Astrocyte of the cerebellum (primary cell): Measurements from ENCODE around the gene PTTG2.

Source experiments
- DNase-seq: peaks from one replicate; pipeline ENCODE4 v3.0.0-alpha.2; 2011; ENCODE audit warnings: low read depth
- H3K4me3 ChIP-seq: 2 replicates; pipeline ENCODE4 v1.5.1; 2011; ENCODE audit warnings: mild to moderate bottlenecking, low read depth, low read length, moderate library complexity
- CTCF ChIP-seq: IDR thresholded peaks from 2 replicates; pipeline ENCODE4 v1.5.1; 2012; ENCODE audit warnings: low read length, low read depth, moderate library complexity, mild to moderate bottlenecking; ENCODE audit errors: missing control alignments
- in situ Hi-C: cut with HindIII; loops from 2 replicates; pipeline ENCODE4 v1.10.0; 2017; ENCODE audit warnings: low sequenced_read_pairs

Gene PTTG2

GRCh38 chr4:37991623-37992410 is 31.6 kb downstream of the PTTG2 start:
- in situ Hi-C loops: no loop called here
- no peak overlapping the region for H3K4me3 ChIP-seq
- no peak for TF ChIP-seq CTCF
- DNase-seq: no peak

GRCh38 chr4:37993806-37994205 is 33.6 kb downstream of the PTTG2 start:
- TF ChIP-seq CTCF: no peak
- in situ Hi-C loops: no loop called here
- no peak overlapping the region for H3K4me3 ChIP-seq
- no peak for DNase-seq

GRCh38 chr4:37994569-37994968 is 34.4 kb downstream of the PTTG2 start:
- DNase-seq: no peak

GRCh38 chr4:37995299-37995821 is 35.2 kb downstream of the PTTG2 start:
- H3K4me3 ChIP-seq: no peak overlapping the region
- no peak for TF ChIP-seq CTCF
- DNase-seq: no peak
- in situ Hi-C loops: no loop called here

More at GRCh38 chr4:37994569-37994968, 34.4 kb downstream of the PTTG2 start:
- no peak for TF ChIP-seq CTCF
- in situ Hi-C loops: no loop called here
- no peak overlapping the region for H3K4me3 ChIP-seq

GRCh38 chr4:37995981-37996775 is 36.0 kb downstream of the PTTG2 start:
- no peak overlapping the region for H3K4me3 ChIP-seq
- in situ Hi-C loops: no loop called here
- no peak for DNase-seq
- TF ChIP-seq CTCF: no peak

GRCh38 chr4:37998226-37998625 is 38.0 kb downstream of the PTTG2 start:
- DNase-seq: no peak
- no peak overlapping the region for H3K4me3 ChIP-seq
- no peak for TF ChIP-seq CTCF
- in situ Hi-C loops: no loop called here
